ENCODE results near the gene TRIM65.

- TF ChIP-seq CTCF (IDR thresholded peaks at IDR 0.05) (no peak), POLR2A (IDR thresholded peaks at IDR 0.05) (no peak)
Observed at GRCh38 chr17:75842411-75842810, 54.3 kb downstream of the TRIM65 start.
